MM.1S (cell line): ENCODE data around the gene PCNX3.

Source experiments
- DNase-seq: peaks from one replicate; pipeline ENCODE4 v3.0.0-alpha.2; 2015
- H2AFZ ChIP-seq: fragments of 300-600 bp; sonication (generic); 2 replicates; pipeline ENCODE4 v1.6.0; 2016; ENCODE audit warnings: antibody characterized with exemption, low read length
- H3F3A ChIP-seq: fragments of 300-600 bp; sonication (generic); 2 replicates; pipeline ENCODE4 v1.6.1; 2016; ENCODE audit warnings: mild to moderate bottlenecking, antibody characterized with exemption, low read length, moderate library complexity, mixed read lengths; ENCODE audit not compliant: insufficient read depth
- H3K27ac ChIP-seq: fragments of 300-600 bp; sonication (generic); 2 replicates; pipeline ENCODE4 v1.5.1; 2016; ENCODE audit warnings: mild to moderate bottlenecking, low read length
- H3K27me3 ChIP-seq: fragments of 300-600 bp; sonication (generic); replicated peaks from 2 replicates; pipeline ENCODE4 v1.6.0; 2016; ENCODE audit warnings: low read length; ENCODE audit not compliant: insufficient read depth
- H3K36me3 ChIP-seq: fragments of 300-600 bp; sonication (generic); replicated peaks from 2 replicates; pipeline ENCODE4 v1.6.1; 2016; ENCODE audit warnings: mild to moderate bottlenecking, low read length, mixed read lengths; ENCODE audit not compliant: insufficient read depth
- H3K4me1 ChIP-seq: fragments of 300-600 bp; sonication (generic); 2 replicates; pipeline ENCODE4 v1.6.1; 2016; ENCODE audit warnings: low read length, mixed read lengths
- H3K4me2 ChIP-seq: fragments of 300-600 bp; sonication (generic); 2 replicates; pipeline ENCODE4 v1.6.0; 2016; ENCODE audit warnings: low read depth, low read length
- H3K4me3 ChIP-seq: fragments of 300-600 bp; sonication (generic); 2 replicates; pipeline ENCODE4 v1.5.1; 2016; ENCODE audit warnings: low read length, mixed read lengths
- H3K79me2 ChIP-seq: fragments of 300-600 bp; sonication (generic); 2 replicates; pipeline ENCODE4 v1.6.1; 2016; ENCODE audit warnings: mixed run types, low read length, mixed read lengths
- H3K9ac ChIP-seq: fragments of 300-600 bp; sonication (generic); 2 replicates; pipeline ENCODE4 v1.6.1; 2016; ENCODE audit warnings: low read length, mixed read lengths
- H3K9me2 ChIP-seq: fragments of 300-600 bp; sonication (generic); replicated peaks from 2 replicates; pipeline ENCODE4 v1.6.1; 2016; ENCODE audit warnings: mild to moderate bottlenecking, low read length, mixed read lengths; ENCODE audit not compliant: insufficient read depth
- H3K9me3 ChIP-seq: fragments of 300-600 bp; sonication (generic); replicated peaks from 2 replicates; pipeline ENCODE4 v1.6.1; 2016; ENCODE audit warnings: mild to moderate bottlenecking, low read length, mixed read lengths; ENCODE audit not compliant: insufficient read depth
- H4K20me1 ChIP-seq: fragments of 300-600 bp; sonication (generic); 2 replicates; pipeline ENCODE4 v1.6.1; 2016; ENCODE audit warnings: mild to moderate bottlenecking, low read length, moderate library complexity, mixed read lengths; ENCODE audit not compliant: insufficient read depth
- CTCF ChIP-seq: fragments of 300-600 bp; sonication (generic); IDR thresholded peaks from 2 replicates; pipeline ENCODE4 v1.5.1; 2016; ENCODE audit warnings: antibody characterized with exemption, low read length, mixed read lengths
- EZH2 ChIP-seq: fragments of 300-600 bp; sonication (generic); optimal IDR thresholded peaks from 2 replicates; pipeline ENCODE3; 2017; ENCODE audit warnings: low read depth, mild to moderate bottlenecking, antibody characterized with exemption, low read length, mixed read lengths
- EZH2phosphoT487 ChIP-seq: fragments of 300-600 bp; sonication (generic); IDR thresholded peaks from 2 replicates; pipeline ENCODE4 v1.6.1; 2018; ENCODE audit warnings: antibody characterized with exemption, low read length

The PCNX3 gene

GRCh38 chr11:65643971-65644370 is 28.4 kb downstream of the PCNX3 start:
- H3K4me1 ChIP-seq: no peaks in the 10 kb centered on the region
- no peaks in the 10 kb centered on the region for H3K9me3 ChIP-seq
- H3K36me3 ChIP-seq: no peaks in the 10 kb centered on the region
- no peak overlapping the region for H3K4me2 ChIP-seq
- no peaks in the 10 kb centered on the region for H3F3A ChIP-seq
- no peak overlapping the region for H3K27ac ChIP-seq
- H3K4me3 ChIP-seq: no peak overlapping the region
- no peak overlapping the region for H2AFZ ChIP-seq
- no peaks in the 10 kb centered on the region for H3K9me2 ChIP-seq
- no peak for TF ChIP-seq EZH2phosphoT487
- no peak for TF ChIP-seq EZH2
- no peak for TF ChIP-seq CTCF
- no peaks in the 10 kb centered on the region for H4K20me1 ChIP-seq
- H3K79me2 ChIP-seq: no peaks in the 10 kb centered on the region
- no peak for DNase-seq
- H3K27me3 ChIP-seq: no peaks in the 10 kb centered on the region
- no peak overlapping the region for H3K9ac ChIP-seq

GRCh38 chr11:65644837-65645236 is 29.3 kb downstream of the PCNX3 start:
- TF ChIP-seq EZH2: no peak
- TF ChIP-seq CTCF: no peak
- no peak for TF ChIP-seq EZH2phosphoT487
- Histone ChIP-seq H3K4me1 (no peaks in the 10 kb centered on the region), H3F3A (no peaks in the 10 kb centered on the region), H3K36me3 (no peaks in the 10 kb centered on the region), H2AFZ (no peak overlapping the region), H3K4me3 (no peak overlapping the region), H3K79me2 (no peaks in the 10 kb centered on the region), H3K9me2 (no peaks in the 10 kb centered on the region), H4K20me1 (no peaks in the 10 kb centered on the region), H3K27me3 (no peaks in the 10 kb centered on the region), H3K27ac (no peak overlapping the region), H3K9ac (no peak overlapping the region), H3K4me2 (no peak overlapping the region), H3K9me3 (no peaks in the 10 kb centered on the region)
- no peak for DNase-seq

- Histone ChIP-seq H3K9ac (no peak overlapping the region), H3K27me3 (no peaks in the 10 kb centered on the region), H2AFZ (no peak overlapping the region), H3K36me3 (no peaks in the 10 kb centered on the region), H3K79me2 (no peaks in the 10 kb centered on the region), H3K4me1 (no peaks in the 10 kb centered on the region), H3K4me2 (no peak overlapping the region), H3K4me3 (no peak overlapping the region), H3K9me2 (no peaks in the 10 kb centered on the region), H3F3A (no peaks in the 10 kb centered on the region), H4K20me1 (no peaks in the 10 kb centered on the region), H3K9me3 (no peaks in the 10 kb centered on the region), H3K27ac (no peak overlapping the region)
- no peak for TF ChIP-seq CTCF
- no peak for TF ChIP-seq EZH2phosphoT487
- no peak for TF ChIP-seq EZH2
- DNase-seq: no peak
Observed at GRCh38 chr11:65645710-65646109, 30.1 kb downstream of the PCNX3 start.
